HG03575 (cell line): ENCODE results near the gene CFLAR.
"Not testable (repeated sequence)": the region's sequence is repeated elsewhere in the genome, so short reads cannot be mapped to it uniquely, and the experiment has no call there.

Experiments used
- ATAC-seq: cut with Tn5 transposase; IDR thresholded peaks from one replicate; pipeline ENCODE4 v1.9.1; 2021; ENCODE audit not compliant: unreplicated experiment, insufficient number of reproducible peaks, low FRiP score; ENCODE audit errors: extremely low read depth

The CFLAR gene

DNA sequence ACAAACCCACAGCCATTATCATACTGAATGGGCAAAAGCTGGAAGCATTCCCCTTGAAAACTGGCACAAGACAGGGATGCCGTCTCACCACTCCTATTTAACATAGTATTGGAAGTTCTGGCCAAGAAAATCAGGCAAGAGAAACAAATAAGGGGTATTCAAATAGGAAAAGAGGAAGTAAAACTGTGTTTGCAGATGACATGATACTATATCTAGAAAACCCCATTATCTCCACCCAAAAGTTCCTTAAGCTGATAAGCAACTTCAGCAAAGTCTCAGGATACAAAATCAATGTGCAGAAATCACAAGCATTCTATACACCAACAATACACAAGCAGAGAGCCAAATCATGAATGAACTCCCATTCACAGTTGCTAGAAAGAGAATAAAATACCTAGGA, 52.5 kb downstream of the CFLAR start:
- not testable (repeated sequence) for ATAC-seq

DNA sequence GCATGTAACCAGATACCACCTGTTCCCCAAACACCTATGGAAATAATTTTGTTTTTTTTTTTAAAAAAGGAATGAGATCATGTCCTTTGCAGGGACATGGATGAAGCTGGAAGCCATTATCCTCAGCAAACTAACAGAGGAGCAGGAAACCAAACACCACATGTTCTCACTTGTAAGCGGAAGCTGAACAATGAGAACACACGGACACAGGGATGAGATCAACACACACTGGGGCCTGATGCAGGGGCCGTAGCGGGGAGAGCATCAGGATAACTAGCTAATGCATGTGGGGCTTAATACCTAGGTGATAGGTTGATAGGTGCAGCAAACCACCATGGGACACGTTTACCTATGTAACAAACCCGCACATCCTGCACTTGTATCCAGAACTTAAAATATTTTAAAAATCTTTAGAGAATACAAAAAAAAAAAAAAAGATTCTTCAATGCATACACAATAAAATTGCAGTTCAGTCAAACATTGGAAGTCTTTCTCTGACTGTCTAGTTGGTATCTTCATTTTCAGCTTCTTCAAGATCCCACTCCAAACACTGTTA, 55.4 kb downstream of the CFLAR start:
- no peak for ATAC-seq

DNA sequence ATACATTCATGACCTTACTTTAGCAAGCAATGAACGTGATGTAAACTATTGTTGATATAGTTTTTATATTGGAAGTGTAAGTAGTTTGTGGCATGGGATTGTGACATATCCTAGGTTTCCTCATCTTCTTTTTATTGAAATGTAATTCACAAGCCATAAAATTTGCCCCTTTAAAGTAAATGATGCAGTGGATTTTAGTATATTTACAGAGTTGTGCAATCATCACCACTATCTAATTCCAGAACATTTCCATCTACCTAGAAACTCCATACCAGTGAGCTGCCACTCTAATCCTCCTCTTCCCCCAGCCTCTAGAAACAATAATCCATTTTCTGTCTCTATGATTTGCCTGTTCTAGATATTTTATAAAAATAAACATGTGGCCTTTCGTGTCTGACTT, 56.3 kb downstream of the CFLAR start:
- ATAC-seq, result no peak

DNA sequence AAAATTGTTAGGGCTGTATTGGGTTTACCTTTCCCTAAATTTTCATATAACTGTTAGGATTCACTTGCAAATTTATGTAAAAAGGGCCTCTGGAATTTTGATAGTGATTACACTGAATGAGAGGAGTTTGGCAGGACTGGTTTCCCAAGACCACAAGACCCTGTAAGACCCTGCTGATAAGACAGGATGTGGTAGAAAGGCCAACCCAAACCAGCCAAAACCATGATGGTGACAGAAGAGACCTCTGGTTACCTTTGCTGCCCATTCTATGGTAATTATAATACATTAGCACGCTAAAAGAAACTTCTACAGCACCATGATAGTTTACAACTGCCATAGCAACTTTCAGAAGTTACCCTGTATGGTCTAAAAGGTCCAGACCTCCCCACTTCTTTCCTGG, 58.7 kb downstream of the CFLAR start:
- no peak for ATAC-seq

DNA sequence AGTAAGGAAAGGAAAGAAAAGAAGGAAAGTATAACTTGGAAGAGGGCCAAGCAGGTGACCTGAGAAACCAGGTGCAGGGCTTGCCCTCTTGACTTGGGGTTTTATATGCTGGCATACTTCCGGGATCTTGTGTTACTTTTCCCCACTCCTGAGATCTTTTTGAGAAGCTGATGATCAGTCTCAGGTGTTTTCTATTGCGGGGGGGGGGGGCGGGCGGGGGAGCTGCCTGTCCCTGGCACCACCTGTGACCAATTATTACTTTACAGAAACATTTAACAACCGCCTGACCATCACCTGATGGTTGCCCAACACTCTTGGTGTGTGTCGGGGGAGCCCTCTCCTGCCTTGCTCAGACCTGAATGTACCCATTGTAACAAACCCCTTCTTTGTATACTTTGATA, 60.1 kb downstream of the CFLAR start:
- no peak for ATAC-seq

DNA sequence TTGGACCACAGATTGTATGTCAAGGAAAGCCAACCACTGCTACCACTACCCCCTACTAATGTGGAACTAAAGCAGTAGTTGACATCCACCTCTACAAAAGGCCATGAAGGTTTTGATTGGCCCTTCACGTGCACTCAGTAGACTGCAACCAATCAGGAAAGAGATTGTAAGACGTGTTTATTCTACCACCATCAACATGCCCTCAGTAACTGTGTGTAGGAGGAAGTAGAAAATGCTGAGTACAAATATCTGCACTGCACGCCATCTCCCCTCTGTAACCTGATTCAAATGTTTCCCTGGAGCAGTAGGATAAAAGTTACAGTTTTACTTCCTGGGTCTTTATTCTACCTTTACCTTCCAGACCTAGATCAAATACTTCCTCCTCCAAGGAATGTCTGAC, 64.0 kb downstream of the CFLAR start:
- ATAC-seq, result no peak

DNA sequence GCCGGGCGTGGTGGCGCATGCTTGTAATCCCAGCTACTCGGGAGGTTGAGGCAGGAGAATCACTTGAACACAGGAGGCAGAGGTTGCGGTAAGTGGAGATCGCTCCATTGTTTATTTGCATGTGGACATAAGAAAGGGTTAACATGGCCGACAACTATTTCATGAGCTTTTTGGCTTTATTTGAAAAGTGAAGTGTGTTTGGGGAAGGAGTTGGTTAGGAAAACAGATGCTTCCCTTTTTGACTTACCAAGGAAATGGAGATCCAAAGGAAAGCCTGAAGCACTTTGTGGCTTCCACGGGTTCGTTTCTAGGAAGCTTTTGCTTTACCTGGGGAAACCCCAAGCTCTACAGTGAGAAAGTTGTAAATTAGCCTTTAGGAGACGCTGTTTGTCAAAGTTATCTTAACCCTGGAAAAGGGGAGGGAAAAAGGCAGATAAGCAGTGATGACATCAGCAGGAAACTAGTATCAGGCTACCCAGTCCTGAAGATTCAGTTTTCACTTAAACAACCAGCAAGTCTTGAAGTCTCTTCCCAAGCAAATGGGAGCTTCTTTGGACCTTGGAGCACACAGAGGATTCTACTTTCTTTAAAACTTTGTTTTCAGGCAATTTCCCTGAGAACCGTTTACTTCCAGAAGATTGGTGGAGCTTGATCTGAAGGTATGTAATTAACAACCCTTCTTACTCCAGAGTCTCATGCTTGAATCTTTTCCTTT, 66.8 kb downstream of the CFLAR start, which contains the start of gene CASP10:
CASP10 (plus strand) TSS at position 492 of the 715 bp plus-strand sequence. CDS start 2,637 bp downstream, outside the sequence.
- ATAC-seq, result peak; percentile 60

DNA sequence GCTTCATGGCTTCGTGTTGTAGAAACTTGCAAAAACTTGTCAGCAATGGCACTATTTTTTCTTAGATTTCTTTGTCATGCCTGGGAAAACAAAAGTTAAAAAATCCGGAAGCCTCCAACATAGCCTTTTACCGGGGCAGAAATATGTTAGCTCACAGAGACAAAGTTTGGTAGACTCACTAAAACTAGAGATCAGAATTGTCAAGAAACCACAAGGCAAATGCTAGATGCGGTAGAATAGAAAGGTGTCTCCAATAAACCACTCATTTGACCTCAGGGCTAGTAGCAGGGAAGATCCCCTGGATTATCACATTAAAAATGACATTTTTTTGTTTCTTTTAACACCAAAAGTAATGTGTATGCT, 67.4 kb downstream of the CFLAR start:
- no peak for ATAC-seq

DNA sequence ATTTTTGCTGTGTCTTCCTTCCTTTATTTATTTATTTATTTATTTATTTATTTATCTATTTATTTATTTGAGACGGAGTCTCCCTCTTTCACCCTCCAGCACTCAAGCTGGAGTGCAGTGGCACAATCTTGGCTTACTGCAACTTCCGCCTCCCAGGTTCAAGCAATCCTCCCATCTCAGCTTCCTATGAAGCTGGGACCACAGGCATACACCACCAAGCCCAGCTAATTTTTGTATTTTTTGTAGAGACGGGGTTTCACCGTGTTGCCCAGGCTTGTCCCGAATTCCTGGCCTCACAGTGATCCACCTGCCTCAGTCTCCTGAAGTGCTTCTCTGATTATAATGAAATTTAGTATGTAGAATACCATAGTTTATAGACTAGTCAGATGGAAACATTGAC, 67.9 kb downstream of the CFLAR start:
- ATAC-seq, result not testable (repeated sequence)

DNA sequence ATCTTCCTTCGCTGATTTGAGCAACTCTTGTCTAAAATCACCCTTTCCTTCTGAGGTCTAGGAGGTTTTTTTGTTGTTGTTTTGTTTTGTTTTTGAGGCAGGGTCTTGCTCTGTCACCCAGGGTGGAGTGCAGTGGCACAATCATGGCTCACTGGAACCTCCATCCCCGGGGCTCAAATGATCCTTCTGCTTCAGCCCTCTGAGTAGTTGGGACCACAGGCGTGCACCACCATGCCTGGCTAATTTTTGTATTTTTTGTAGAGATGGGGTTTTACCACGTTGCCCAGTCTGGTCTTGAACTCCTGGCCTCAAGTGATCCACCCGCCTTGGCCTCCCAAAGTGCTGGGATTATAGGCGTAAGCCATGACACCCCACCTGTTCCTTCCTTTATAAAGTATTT, 68.3 kb downstream of the CFLAR start:
- not testable (repeated sequence) for ATAC-seq

DNA sequence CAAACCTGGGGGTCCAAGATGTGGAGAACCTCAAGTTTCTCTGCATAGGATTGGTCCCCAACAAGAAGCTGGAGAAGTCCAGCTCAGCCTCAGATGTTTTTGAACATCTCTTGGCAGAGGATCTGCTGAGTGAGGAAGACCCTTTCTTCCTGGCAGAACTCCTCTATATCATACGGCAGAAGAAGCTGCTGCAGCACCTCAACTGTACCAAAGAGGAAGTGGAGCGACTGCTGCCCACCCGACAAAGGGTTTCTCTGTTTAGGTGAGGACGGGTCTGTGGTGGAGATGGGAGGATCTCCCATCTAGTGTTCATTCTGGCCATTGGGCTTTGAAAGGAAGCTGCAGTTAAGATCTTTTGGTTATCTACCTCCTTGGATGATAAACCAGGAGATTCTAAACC, 69.9 kb downstream of the CFLAR start:
- ATAC-seq, result no peak

DNA sequence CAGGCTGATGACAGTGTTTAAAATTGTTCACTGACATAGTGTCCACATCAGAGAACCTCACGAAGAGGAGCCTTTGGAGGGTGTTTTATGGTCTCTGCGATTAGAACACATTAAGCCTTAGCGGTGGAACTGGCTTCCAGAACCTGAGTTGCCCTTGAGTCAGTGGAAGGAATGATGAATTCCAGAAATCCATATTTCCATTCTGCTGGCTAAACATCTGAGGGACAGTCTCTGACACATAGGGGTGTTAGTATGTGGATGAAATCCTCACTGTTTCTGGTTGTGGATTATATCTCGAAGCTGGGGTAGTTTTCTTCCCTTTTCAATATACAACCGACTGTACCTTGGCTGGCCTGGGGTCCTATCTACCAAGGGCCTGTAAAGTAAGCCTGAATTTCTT, 71.0 kb downstream of the CFLAR start:
- ATAC-seq, result no peak

DNA sequence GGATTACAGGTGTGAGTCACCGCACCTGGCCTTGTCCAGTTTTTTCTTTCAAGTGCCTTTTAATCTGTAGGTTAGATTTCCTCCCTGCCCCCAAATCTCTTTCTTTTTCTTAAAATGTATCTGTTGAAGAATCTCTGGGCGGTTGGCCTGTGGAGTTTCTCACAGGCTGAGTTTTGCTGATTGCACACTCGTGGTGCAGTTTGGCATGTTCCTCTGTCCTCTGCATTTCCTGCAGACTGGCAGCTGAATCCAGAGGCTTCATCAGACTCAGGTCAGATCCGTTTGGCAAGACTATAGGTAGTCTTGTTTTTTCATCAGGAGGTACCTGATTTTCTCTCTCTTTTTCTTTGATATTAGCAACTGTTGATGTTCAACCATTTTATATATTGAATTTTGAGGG, 72.5 kb downstream of the CFLAR start:
- ATAC-seq, result no peak

DNA sequence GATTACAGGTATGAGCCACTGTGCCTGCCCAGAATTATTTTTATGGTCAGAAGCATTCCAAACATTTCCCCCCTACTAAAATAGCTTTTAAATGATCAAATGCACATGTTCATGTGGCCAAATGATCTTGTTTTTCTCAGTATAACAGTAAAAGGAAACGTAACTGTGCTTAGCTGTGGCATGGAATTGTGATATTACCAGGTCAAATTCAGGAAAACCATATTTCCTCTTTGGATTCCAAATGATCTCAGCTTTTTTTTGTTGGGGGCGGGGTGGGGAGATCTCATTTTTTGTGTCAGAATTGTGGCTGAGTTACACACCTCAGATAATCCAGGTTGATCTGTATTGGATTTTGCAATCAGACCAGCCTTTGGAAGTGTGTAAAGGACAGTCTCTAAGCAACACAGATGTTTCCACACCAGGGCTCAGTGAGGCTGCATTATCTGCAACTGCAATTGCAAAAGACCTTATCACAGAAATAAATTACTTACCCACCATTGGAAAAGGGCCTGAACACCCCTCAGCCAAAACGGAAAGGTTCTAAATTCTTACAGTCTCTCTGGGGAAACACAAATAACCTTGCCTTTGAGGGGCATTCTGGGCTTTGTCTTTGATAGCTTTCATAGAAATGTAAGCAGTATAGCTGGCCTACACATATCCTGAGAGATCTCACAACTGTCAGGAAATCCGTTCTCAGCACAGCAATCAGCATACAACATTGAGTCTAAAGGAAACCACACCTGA, 75.3 kb downstream of the CFLAR start:
- ATAC-seq, result no peak

DNA sequence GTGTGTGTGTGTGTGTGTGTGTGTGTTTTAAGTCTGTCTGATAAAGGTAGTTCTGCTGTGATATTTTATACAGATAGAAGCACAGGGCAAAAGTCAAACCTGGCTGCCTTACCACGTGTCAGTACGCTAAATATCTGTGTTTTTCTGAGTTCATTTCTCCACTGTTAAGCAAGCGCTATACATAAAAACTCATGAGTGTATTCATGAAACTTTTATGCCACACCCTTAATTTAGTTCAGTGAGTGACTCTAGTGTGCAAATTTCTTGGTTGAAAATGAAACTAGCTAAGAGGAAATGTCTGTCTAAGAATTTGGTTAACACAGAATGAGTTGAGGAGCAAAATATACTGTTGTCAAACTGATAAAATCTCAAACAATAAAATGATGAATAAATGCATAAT, 78.1 kb downstream of the CFLAR start:
- ATAC-seq, result peak; percentile 78

DNA sequence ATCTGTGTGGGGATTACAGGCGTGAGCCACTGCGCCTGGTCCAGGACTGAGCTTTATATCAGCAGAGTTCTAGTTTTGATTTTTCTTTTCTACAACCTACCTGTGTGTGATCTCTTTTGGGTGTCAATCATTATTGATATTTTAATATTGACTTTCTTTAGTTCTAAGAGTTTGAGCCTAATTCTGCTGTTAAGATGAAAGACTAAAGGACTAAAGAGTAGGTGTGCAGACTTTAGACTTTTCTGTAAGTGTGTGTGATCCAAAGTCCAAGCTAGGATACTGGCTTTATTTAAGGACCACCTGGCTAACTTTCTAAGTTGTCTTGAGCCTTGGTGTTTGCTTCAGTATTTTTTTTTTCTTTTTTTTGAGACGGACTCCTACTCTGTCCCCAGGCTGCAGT, 79.4 kb downstream of the CFLAR start:
- no peak for ATAC-seq

DNA sequence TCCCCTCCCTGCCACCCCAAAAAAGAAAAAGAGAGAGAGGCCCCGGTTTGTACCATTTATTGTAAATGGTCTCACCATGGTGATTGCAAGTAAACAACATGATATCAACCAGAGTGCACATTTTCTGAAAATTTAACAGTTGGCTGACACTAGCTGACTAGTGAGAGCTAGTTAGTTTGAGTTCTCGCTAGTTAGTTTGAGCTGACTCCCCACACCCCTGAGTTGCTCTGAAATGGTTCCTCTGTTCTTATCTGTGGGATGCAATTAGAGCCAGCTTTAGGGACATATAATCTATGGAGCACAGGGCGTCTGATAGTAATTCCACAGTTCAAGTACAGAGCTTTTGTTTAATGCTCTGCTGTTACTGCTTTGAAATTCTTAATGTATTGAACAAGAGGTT, 80.0 kb downstream of the CFLAR start:
- no peak for ATAC-seq

DNA sequence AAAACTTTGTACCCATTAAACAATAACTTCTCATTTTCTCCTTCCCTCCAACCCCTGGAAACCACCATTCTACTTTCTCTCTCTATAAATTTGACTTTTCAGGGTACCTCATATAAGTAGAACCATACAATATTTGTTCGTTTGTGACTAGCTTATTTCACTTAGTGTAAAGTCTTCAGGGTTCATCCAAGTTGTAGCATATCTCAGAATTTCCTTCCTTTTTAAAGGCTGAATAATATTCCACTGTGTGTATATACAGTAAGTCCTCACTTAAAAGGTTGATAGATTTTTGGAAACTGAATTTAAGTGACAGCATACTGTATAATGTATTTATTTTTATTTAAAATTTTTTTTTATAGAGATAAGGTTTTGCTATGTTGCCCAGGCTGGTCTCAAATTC, 80.8 kb downstream of the CFLAR start:
- no peak for ATAC-seq

DNA sequence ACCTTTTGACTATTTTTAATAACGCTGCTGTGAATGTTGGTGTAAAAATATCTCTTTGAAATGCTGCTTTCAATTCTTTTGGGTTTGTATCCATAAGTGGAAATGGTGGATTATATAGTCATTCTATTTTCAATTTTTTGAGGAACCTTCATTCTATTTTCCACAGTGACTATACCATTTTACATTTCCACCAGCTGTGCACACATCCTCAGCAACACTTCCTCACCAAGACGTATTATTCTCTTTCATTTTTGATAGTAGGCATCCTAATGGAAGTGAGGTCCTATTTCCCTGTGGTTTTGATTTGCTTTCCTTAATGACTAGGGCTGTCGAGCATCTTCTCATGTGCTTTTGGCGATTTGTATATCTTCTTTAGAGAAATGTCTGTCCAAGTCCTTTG, 81.8 kb downstream of the CFLAR start:
- ATAC-seq, result no peak

DNA sequence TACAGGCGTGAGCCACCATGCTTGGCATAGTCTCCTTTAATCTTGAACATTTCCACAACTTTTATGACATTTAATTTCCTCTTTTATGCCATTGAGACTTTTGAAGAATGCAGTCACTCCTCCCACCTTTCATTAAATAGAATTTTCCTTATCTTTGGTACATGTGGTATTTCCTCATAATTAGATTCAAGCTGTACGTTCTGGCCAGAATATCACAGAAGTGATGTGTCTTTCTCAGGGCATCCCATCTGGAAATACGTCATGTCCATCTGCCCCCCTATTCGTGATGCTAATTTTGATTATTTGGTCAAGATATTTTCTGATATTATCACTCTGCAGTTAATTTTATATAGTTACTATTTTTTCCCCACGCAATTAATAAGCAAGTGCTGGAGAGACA, 83.9 kb downstream of the CFLAR start:
- ATAC-seq, result no peak
